Fibroblast of mammary gland (primary cell): ENCODE data around the gene COL13A1.
A peak's percentile ranks its signal among the peaks of the same experiment; 100 is the strongest.

ENCODE experiments used
- DNase-seq: peaks from one replicate; pipeline ENCODE4 v3.0.0-alpha.2; 2010; ENCODE audit warnings: low read depth
- H3K4me3 ChIP-seq: 2 replicates; pipeline ENCODE4 v1.5.1; 2011; ENCODE audit warnings: low read depth, mild to moderate bottlenecking, low read length, moderate library complexity; ENCODE audit not compliant: control insufficient read depth
- CTCF ChIP-seq: conservative IDR thresholded peaks from 2 replicates; pipeline ENCODE4 v1.5.1; 2011; ENCODE audit warnings: low read depth, low read length, inconsistent platforms; ENCODE audit not compliant: control insufficient read depth, insufficient read depth

The COL13A1 gene

GRCh38 chr10:69994262-69994661, 192.6 kb downstream of the COL13A1 start:
- peak; percentile 58 for DNase-seq
- H3K4me3 ChIP-seq: no peak overlapping the region
- no peak for TF ChIP-seq CTCF

GRCh38 chr10:69996611-69997010, 194.9 kb downstream of the COL13A1 start:
- no peak for DNase-seq
- TF ChIP-seq CTCF: no peak
- H3K4me3 ChIP-seq: no peak overlapping the region

- TF ChIP-seq CTCF: no peak
- no peak for DNase-seq
- H3K4me3 ChIP-seq: no peak overlapping the region
Measured at GRCh38 chr10:70000262-70000661, 198.6 kb downstream of the COL13A1 start.

- DNase-seq: no peak
- TF ChIP-seq CTCF: no peak
- no peak overlapping the region for H3K4me3 ChIP-seq
Measured at GRCh38 chr10:70007116-70007820, 205.6 kb downstream of the COL13A1 start.
